ENCODE measurements around the gene TREML1.

Gene TREML1

DNA sequence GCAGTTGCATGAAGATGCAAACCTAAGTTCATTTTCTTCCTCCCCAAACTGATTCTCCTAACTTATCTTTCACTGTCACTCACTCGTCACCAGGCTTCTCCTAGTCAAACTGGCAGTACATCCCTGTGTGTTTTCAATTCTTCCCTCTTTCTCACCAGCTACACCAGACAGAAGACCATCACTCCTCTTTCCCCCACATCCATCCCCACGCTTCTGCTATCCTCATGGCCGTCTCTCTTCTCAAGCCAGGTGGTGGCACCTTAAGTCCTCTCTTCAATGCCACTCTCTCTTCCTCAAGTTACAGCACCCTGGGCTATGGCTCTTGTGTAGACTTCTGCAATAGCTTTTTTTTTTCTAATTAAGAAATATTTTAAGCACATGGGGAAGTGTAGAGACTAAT, 23.1 kb upstream of the TREML1 start:
- no peaks in the 10 kb centered on the region for H3K36me3 ChIP-seq (ENCODE audit: control insufficient read depth, insufficient read depth, low read length)
- no peak for DNase-seq (ENCODE audit: low read depth, low spot score)
- no peaks in the 10 kb centered on the region for H3K4me1 ChIP-seq (ENCODE audit: control insufficient read depth, insufficient read depth, low read length)
- no peak overlapping the region for H3K4me3 ChIP-seq (ENCODE audit: low read length)
- H3K27me3 ChIP-seq (ENCODE audit: control insufficient read depth, insufficient read depth, low read length), result no peaks in the 10 kb centered on the region
- H3K27ac ChIP-seq (ENCODE audit: low read length), result no peak overlapping the region
- WGBS (ENCODE audit: insufficient coverage, insufficient read length), result no CpG with 5 or more reads among the region's 3 CpGs
- H3K9me3 ChIP-seq (ENCODE audit: control insufficient read depth, insufficient read depth, low read length), result no peaks in the 10 kb centered on the region

DNA sequence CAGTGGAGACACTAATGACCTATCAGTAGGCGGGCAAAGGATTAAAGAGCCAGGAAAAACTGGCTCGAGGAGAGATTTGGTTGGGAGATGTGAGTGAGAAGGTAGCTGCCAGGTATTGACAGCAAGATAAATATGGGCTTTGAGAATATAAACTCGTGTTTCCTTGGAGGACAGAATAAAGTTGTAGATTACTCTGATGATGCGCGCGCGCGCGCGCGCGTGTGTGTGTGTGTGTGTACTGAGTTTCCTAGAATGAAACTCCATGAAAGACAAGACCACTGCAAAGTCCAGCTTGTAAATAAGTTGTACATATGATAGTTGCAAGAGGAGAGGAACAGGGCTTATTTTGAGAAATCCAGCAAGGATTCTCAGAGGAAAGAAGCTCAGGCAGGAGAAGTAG, 22.0 kb upstream of the TREML1 start:
- no peak for DNase-seq (ENCODE audit: low read depth, low spot score)
- H3K36me3 ChIP-seq (ENCODE audit: control insufficient read depth, insufficient read depth, low read length), result no peaks in the 10 kb centered on the region
- no peaks in the 10 kb centered on the region for H3K9me3 ChIP-seq (ENCODE audit: control insufficient read depth, insufficient read depth, low read length)
- no peak overlapping the region for H3K4me3 ChIP-seq (ENCODE audit: low read length)
- no peak overlapping the region for H3K27ac ChIP-seq (ENCODE audit: low read length)
- H3K4me1 ChIP-seq (ENCODE audit: control insufficient read depth, insufficient read depth, low read length), result no peaks in the 10 kb centered on the region
- WGBS (ENCODE audit: insufficient coverage, insufficient read length), result no CpG with 5 or more reads among the region's 12 CpGs
- H3K27me3 ChIP-seq (ENCODE audit: control insufficient read depth, insufficient read depth, low read length), result no peaks in the 10 kb centered on the region

DNA sequence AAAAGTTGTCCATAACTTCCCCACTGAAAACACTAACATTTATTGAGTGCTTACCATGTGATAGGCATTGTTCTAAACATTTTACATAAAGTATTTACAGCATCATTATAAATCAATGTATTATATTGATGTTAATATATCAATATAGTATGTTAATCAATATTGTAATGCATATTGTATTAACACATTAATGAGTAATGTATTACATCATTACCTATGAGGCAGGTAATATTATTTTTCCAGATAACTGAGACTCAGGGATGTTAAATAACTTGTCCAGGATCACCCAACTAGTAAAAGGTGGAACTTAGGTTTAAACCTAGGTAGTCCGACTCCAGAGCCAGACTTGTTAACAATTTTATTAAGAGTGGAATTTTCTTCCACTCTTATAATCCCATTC, 20.9 kb upstream of the TREML1 start:
- Histone ChIP-seq H3K4me1 (ENCODE audit: control insufficient read depth, insufficient read depth, low read length) (peaks cover 3% of the 10 kb centered on the region), H3K4me3 (ENCODE audit: low read length) (no peak overlapping the region), H3K27ac (ENCODE audit: low read length) (no peak overlapping the region), H3K9me3 (ENCODE audit: control insufficient read depth, insufficient read depth, low read length) (no peaks in the 10 kb centered on the region), H3K27me3 (ENCODE audit: control insufficient read depth, insufficient read depth, low read length) (no peaks in the 10 kb centered on the region), H3K36me3 (ENCODE audit: control insufficient read depth, insufficient read depth, low read length) (no peaks in the 10 kb centered on the region)
- no CpG with 5 or more reads among the region's 1 CpG for WGBS (ENCODE audit: insufficient coverage, insufficient read length)
- DNase-seq (ENCODE audit: low read depth, low spot score), result no peak

DNA sequence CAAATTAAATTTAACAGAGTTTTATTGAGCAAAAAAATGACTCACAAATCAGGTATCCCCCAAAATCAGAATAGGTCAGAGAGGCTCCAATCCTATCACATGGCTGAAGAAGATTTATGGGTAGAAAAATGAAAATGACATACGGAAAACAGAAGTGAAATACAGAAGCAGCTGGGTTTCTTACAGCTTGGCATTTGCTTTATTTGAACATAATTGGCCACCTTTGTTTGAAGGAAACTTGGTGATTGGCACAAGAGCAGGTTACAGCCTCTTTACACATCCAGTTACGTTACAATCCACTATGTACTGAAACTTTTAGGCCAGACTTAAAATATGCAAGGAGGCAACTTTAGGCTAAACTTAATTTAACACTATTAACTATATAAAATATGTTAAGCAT, 20.5 kb upstream of the TREML1 start:
- no peaks in the 10 kb centered on the region for H3K36me3 ChIP-seq (ENCODE audit: control insufficient read depth, insufficient read depth, low read length)
- H3K4me3 ChIP-seq (ENCODE audit: low read length), result no peak overlapping the region
- H3K9me3 ChIP-seq (ENCODE audit: control insufficient read depth, insufficient read depth, low read length), result no peaks in the 10 kb centered on the region
- no CpG with 5 or more reads among the region's 2 CpGs for WGBS (ENCODE audit: insufficient coverage, insufficient read length)
- H3K27ac ChIP-seq (ENCODE audit: low read length), result no peak overlapping the region
- H3K27me3 ChIP-seq (ENCODE audit: control insufficient read depth, insufficient read depth, low read length), result no peaks in the 10 kb centered on the region
- peaks cover 3% of the 10 kb centered on the region for H3K4me1 ChIP-seq (ENCODE audit: control insufficient read depth, insufficient read depth, low read length)
- DNase-seq (ENCODE audit: low read depth, low spot score), result no peak

DNA sequence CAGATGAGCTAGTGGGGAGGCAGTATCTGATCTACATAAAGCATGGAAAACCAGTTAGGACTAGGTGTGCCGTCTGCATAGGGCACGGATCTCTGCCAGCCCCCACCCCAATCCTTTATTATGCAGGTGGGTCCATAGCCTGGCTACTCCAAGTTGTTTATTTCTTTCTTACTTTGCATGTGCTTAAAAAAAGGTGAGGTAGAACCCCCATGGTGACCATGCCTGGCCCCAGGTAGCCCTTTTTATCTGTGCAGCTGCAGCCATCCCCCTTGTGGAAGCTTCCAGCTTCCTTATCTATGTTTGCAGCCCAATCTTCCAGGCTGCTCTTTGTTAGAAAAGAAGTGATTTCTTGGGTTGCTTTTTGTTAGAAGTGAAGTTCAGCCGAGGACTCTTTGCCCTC, 17.8 kb upstream of the TREML1 start:
- H3K36me3 ChIP-seq (ENCODE audit: control insufficient read depth, insufficient read depth, low read length), result no peaks in the 10 kb centered on the region
- no peak for DNase-seq (ENCODE audit: low read depth, low spot score)
- no peak overlapping the region for H3K27ac ChIP-seq (ENCODE audit: low read length)
- no peak overlapping the region for H3K4me3 ChIP-seq (ENCODE audit: low read length)
- no peaks in the 10 kb centered on the region for H3K9me3 ChIP-seq (ENCODE audit: control insufficient read depth, insufficient read depth, low read length)
- H3K27me3 ChIP-seq (ENCODE audit: control insufficient read depth, insufficient read depth, low read length), result no peaks in the 10 kb centered on the region
- no CpG with 5 or more reads among the region's 3 CpGs for WGBS (ENCODE audit: insufficient coverage, insufficient read length)
- peaks cover 3% of the 10 kb centered on the region for H3K4me1 ChIP-seq (ENCODE audit: control insufficient read depth, insufficient read depth, low read length)

DNA sequence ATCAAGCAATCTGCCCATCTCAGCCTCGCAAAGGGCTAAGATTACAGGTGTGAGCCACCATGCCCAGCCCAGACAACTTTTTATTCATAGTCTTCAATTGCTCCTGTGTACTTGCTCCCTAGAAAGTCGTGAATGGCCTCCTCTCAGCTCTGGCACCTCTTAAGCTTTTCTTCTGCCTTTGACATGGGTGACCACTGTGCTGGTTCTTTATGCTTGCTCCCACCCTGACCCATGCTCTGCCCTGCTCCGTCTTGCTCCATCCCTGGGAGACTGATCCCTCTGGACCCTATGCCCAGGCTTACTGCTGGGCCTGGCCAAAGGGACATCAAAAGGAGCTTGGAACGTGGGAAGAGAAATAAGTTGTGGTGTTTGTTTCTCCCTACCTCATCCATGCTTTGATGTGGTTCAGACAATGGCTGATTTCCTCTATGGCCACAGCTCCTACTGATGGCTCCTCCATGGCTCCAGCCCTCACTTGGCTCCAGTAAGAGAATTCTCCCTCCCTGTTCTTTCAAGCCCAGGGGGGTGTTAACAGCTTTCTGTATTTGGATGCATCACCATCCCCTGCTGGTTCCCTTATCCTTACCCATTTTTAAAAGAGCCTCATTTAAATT, 16.5 kb upstream of the TREML1 start:
- H3K27me3 ChIP-seq (ENCODE audit: control insufficient read depth, insufficient read depth, low read length), result no peaks in the 10 kb centered on the region
- no peak overlapping the region for H3K27ac ChIP-seq (ENCODE audit: low read length)
- no peak overlapping the region for H3K4me3 ChIP-seq (ENCODE audit: low read length)
- no peak for DNase-seq (ENCODE audit: low read depth, low spot score)
- WGBS (ENCODE audit: insufficient coverage, insufficient read length), result no CpG with 5 or more reads among the region's 4 CpGs
- H3K36me3 ChIP-seq (ENCODE audit: control insufficient read depth, insufficient read depth, low read length), result no peaks in the 10 kb centered on the region
- H3K4me1 ChIP-seq (ENCODE audit: control insufficient read depth, insufficient read depth, low read length), result peaks cover 3% of the 10 kb centered on the region
- no peaks in the 10 kb centered on the region for H3K9me3 ChIP-seq (ENCODE audit: control insufficient read depth, insufficient read depth, low read length)

DNA sequence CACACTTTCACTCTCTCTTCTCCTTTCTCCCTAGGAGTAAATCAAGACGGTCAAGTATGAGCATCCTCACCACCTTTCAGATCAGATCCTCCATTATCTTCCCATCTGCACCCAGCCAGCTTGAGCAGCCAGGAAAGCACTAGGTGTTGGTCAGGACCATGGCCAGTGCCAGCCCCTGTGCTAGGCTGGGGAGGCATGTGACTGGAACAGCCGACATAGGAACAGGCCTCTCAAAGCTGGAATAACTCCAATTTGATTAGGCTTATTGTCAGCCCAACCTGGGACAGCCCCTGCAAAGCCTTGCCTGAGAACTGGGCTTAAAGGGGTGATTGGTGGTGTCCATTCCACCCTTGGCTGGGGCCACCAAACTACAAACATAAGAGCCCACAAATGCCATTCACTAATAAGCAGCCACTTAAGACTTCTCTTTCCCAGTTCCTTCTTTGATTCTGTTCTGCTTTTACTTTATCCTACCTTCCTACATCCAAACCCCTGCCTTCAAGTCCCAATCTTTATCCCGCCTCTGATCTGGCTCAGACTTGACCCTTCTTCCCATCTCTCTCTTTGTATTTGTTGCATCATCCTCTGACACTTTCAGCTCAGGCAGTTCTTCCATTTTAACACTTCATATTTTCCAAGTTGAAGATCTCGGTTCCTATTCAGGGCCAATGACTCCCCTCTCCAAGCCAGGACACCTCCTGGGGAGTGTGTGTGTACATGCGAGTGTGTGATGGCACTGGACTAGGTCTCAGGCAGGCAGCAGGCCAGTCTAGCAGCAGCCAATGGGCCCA, 13.2 kb upstream of the TREML1 start:
- DNase-seq (ENCODE audit: low read depth, low spot score), result no peak
- no CpG with 5 or more reads among the region's 5 CpGs for WGBS (ENCODE audit: insufficient coverage, insufficient read length)
- no peaks in the 10 kb centered on the region for H3K27me3 ChIP-seq (ENCODE audit: control insufficient read depth, insufficient read depth, low read length)

DNA sequence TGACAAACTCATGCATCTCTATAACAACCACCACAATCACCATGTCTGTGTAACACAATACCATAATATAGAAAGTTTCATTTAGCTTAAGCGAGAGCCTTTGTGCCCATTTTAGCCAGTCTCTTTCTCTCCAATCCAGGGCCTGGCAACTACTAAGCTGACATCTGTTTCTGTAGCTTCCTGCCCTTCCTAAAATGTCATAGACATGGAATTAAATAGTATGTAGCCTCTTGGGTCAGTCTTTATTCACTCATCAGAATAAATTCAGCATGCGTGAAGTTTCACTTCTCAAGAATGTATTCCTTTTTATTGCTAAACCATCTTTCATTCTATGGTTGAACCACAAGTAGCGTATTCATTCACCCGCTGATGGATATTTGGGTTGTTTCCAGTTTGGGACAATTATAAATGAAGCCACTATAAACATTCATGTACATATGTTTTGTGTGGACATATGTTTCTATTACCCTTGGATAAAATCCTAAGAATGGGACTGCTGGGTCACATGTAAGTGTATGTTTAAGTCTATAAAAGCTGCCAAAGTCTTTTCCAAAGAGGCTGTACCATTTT, 10.5 kb upstream of the TREML1 start:
- no peak overlapping the region for H3K27ac ChIP-seq (ENCODE audit: low read length)
- no peaks in the 10 kb centered on the region for H3K36me3 ChIP-seq (ENCODE audit: control insufficient read depth, insufficient read depth, low read length)
- no CpG with 5 or more reads among the region's 4 CpGs for WGBS (ENCODE audit: insufficient coverage, insufficient read length)
- no peak overlapping the region for H3K4me3 ChIP-seq (ENCODE audit: low read length)
- no peaks in the 10 kb centered on the region for H3K9me3 ChIP-seq (ENCODE audit: control insufficient read depth, insufficient read depth, low read length)
- H3K4me1 ChIP-seq (ENCODE audit: control insufficient read depth, insufficient read depth, low read length), result no peaks in the 10 kb centered on the region
- no peaks in the 10 kb centered on the region for H3K27me3 ChIP-seq (ENCODE audit: control insufficient read depth, insufficient read depth, low read length)
- no peak for DNase-seq (ENCODE audit: low read depth, low spot score)

More for the DNA sequence above, 13.2 kb upstream of the TREML1 start:
- Histone ChIP-seq H3K27ac (ENCODE audit: low read length) (no peak overlapping the region), H3K4me1 (ENCODE audit: control insufficient read depth, insufficient read depth, low read length) (peaks cover 3% of the 10 kb centered on the region), H3K9me3 (ENCODE audit: control insufficient read depth, insufficient read depth, low read length) (no peaks in the 10 kb centered on the region), H3K4me3 (ENCODE audit: low read length) (no peak overlapping the region), H3K36me3 (ENCODE audit: control insufficient read depth, insufficient read depth, low read length) (no peaks in the 10 kb centered on the region)

DNA sequence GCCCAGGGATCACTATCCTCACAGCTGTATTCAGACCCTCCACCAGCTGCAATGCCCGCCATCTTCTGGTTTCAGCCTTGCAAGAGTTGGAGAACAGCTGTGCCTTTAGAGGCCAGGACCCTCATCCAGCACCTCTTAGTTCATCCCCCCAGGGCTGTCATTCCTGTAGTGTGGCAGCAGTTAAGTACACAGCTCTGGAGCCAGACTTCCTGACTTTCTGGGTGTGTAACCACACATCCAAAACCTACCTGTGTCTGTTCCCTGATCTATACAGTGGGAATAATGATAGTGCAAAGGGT, 9.2 kb upstream of the TREML1 start:
- Histone ChIP-seq H3K9me3 (ENCODE audit: control insufficient read depth, insufficient read depth, low read length) (no peaks in the 10 kb centered on the region), H3K27me3 (ENCODE audit: control insufficient read depth, insufficient read depth, low read length) (no peaks in the 10 kb centered on the region), H3K27ac (ENCODE audit: low read length) (no peak overlapping the region), H3K4me3 (ENCODE audit: low read length) (no peak overlapping the region), H3K36me3 (ENCODE audit: control insufficient read depth, insufficient read depth, low read length) (no peaks in the 10 kb centered on the region), H3K4me1 (ENCODE audit: control insufficient read depth, insufficient read depth, low read length) (no peaks in the 10 kb centered on the region)
- no peak for DNase-seq (ENCODE audit: low read depth, low spot score)
- no CpG with 5 or more reads among the region's 1 CpG for WGBS (ENCODE audit: insufficient coverage, insufficient read length)

DNA sequence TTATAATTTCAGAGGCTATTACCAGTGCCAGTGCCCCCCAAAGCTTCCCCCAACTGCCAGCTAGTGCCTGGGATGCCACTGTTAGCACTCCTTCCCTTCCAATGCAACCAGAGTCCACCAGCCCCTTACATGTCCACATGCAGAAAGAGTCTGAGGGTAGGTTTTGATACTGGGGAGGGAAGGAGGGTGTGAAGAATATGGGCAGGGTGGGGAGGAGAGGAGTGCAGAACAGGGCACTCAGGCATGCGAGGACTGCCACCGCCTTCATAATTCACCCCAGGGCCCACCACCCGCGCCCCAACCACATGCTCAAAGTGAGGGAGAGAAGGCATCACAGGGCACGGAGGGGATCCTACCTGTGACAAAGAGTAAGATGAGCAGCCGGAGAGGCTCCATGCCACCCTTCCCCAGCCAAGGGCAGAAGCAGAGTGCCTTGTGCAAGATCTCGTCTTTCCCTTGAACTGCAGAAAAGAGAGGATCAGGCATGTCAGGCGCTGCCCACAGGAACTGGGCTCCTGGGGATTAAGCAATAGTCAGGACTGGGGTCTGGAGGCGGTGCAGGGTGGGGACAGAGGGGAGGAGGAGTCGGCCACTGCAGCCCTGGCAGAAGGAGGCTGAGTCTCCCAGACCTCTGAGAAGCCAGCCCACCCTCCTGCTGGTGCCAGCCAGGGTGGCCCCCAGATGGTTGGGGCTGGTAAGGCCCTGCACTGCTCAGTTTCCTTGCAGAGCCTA, 8.7 kb upstream of the TREML1 start, which contains the start of gene TREM2:
Gene TREM2 (minus strand): TSS at position 430 of the 732 bp plus-strand sequence. CDS start 34 bp downstream, at position 396.
- no peaks in the 10 kb centered on the region for H3K9me3 ChIP-seq (ENCODE audit: control insufficient read depth, insufficient read depth, low read length)
- no peaks in the 10 kb centered on the region for H3K27me3 ChIP-seq (ENCODE audit: control insufficient read depth, insufficient read depth, low read length)
- H3K4me3 ChIP-seq (ENCODE audit: low read length), result no peak within 1 kb of the TSS
- no peak for DNase-seq (ENCODE audit: low read depth, low spot score)
- H3K4me1 ChIP-seq (ENCODE audit: control insufficient read depth, insufficient read depth, low read length), result no peaks in the 10 kb centered on the region
- no peaks in the 10 kb centered on the region for H3K36me3 ChIP-seq (ENCODE audit: control insufficient read depth, insufficient read depth, low read length)
- H3K27ac ChIP-seq (ENCODE audit: low read length), result no peak within 1 kb of the TSS
- WGBS (ENCODE audit: insufficient coverage, insufficient read length), result no CpG with 5 or more reads among the region's 10 CpGs

All from iPS DF 6.9 (cell line).